ACHN (cell line): ENCODE measurements around the gene FAR2.
A peak's percentile ranks its signal among the peaks of the same experiment; 100 is the strongest.
"Not testable (repeated sequence)": the region's sequence is repeated elsewhere in the genome, so short reads cannot be mapped to it uniquely, and the experiment has no call there.

Experiments used
- DNase-seq: peaks from one replicate; pipeline ENCODE4 v3.0.0-alpha.2; 2015
- in situ Hi-C: cut with HindIII; loops from 2 replicates; pipeline ENCODE4 v1.10.0; 2017; ENCODE audit warnings: low sequenced_read_pairs, low pct_ligation_motif_present, low pct_unique_long_range_greater_than_20kb

The FAR2 gene

GRCh38 chr12:29150462-29150861 lies 1.4 kb downstream of the FAR2 start:
- in situ Hi-C loops = no loop called here
- DNase-seq = no peak

- in situ Hi-C loops = no loop called here
Observed at GRCh38 chr12:29152223-29152868, 3.3 kb downstream of the FAR2 start.

GRCh38 chr12:29152981-29153630 lies 4.0 kb downstream of the FAR2 start:
- no peak for DNase-seq

More at GRCh38 chr12:29152223-29152868, 3.3 kb downstream of the FAR2 start:
- DNase-seq = no peak

GRCh38 chr12:29155079-29155478 lies 6.0 kb downstream of the FAR2 start:
- no peak for DNase-seq
- in situ Hi-C loops = no loop called here

More at GRCh38 chr12:29152981-29153630, 4.0 kb downstream of the FAR2 start:
- in situ Hi-C loops = no loop called here

- in situ Hi-C loops = no loop called here
Observed at GRCh38 chr12:29157486-29157946, 8.4 kb downstream of the FAR2 start.

GRCh38 chr12:29158115-29158763 lies 9.2 kb downstream of the FAR2 start:
- no peak for DNase-seq
- in situ Hi-C loops = no loop called here

More at GRCh38 chr12:29157486-29157946, 8.4 kb downstream of the FAR2 start:
- DNase-seq = no peak

GRCh38 chr12:29159661-29160060 lies 10.6 kb downstream of the FAR2 start:
- DNase-seq = no peak
- in situ Hi-C loops = no loop called here

- in situ Hi-C loops = no loop called here
- no peak for DNase-seq
Observed at GRCh38 chr12:29160230-29160629, 11.2 kb downstream of the FAR2 start.

- in situ Hi-C loops = no loop called here
- DNase-seq = no peak
Observed at GRCh38 chr12:29163146-29163545, 14.1 kb downstream of the FAR2 start.

- in situ Hi-C loops = no loop called here
- peak; percentile 13 for DNase-seq
Observed at GRCh38 chr12:29164477-29165393, 15.7 kb downstream of the FAR2 start.

- no peak for DNase-seq
- in situ Hi-C loops = no loop called here
Observed at GRCh38 chr12:29167445-29167844, 18.4 kb downstream of the FAR2 start.

GRCh38 chr12:29167988-29168387 lies 18.9 kb downstream of the FAR2 start:
- in situ Hi-C loops = no loop called here
- DNase-seq = no peak

- DNase-seq, in situ Hi-C loops: not testable (repeated sequence)
Observed at GRCh38 chr12:29169978-29170377, 20.9 kb downstream of the FAR2 start.

- in situ Hi-C loops, DNase-seq: not testable (repeated sequence)
Observed at GRCh38 chr12:29170478-29171084, 21.5 kb downstream of the FAR2 start.

- in situ Hi-C loops = no loop called here
- no peak for DNase-seq
Observed at GRCh38 chr12:29171421-29172258, 22.6 kb downstream of the FAR2 start.

- in situ Hi-C loops = no loop called here
- no peak for DNase-seq
Observed at GRCh38 chr12:29176941-29177340, 27.9 kb downstream of the FAR2 start.

- DNase-seq, in situ Hi-C loops: not testable (repeated sequence)
Observed at GRCh38 chr12:29182247-29182646, 33.2 kb downstream of the FAR2 start.
